Tibial nerve (tissue), 4 donors: Measurements from ENCODE around the gene ANKRD34C.

Source experiments
- CTCF ChIP-seq, 5 experiments: fragments of 200-600 bp in 3 of 5; fragments of 450-650 bp in 2 of 5; sonication (generic) in 3 of 5; IDR thresholded peaks; one replicate each; pipeline ENCODE4 v1.5.1; 2016 to 2019; ENCODE audit warnings: antibody characterized with exemption in 5 of 5, mild to moderate bottlenecking in 3 of 5, moderate library complexity in 2 of 5
- EP300 ChIP-seq, 2 donors: sonication (generic); formaldehyde crosslinking; IDR thresholded peaks; one replicate each; pipeline ENCODE4 v1.6.1; 2017; ENCODE audit warnings: antibody characterized with exemption in 2 of 2, mild to moderate bottlenecking in 1 of 2

GRCh38 chr15:79307251-79307650 lies 24.7 kb downstream of the ANKRD34C start:
- TF ChIP-seq CTCF (IDR thresholded peaks at IDR 0.05) (no peak), EP300 (IDR thresholded peaks at IDR 0.05) (no peak)
